ENCODE data around the gene GJC2. TPM values are rescaled to one million over a fixed set of nuclear protein-coding genes. Genes with fewer than 3 reads are reported as not detected.

GJC2 gene
- total RNA-seq, 1 experiment from 2014 or later: 0.76 TPM

GRCh38 chr1:228151180-228151925, 1.6 kb downstream of the GJC2 start:
- H3K27ac ChIP-seq (ENCODE audit: low read depth, low read length): no peak overlapping the region
- ChIA-PET RAD21 (ENCODE audit: low non-redundant PET in 1 of 2, low total read pairs in 2 of 2, uncharacterized antibody in 2 of 2, unreplicated experiment in 2 of 2) (no interaction called here), POLR2A (interaction anchor here (1.1 kb wide), 1 partner anchor 14 kb away, joined by 4 read pairs; the partner anchor contains the start of gene IBA57), CTCF (interaction anchor here (1.3 kb wide), 1 partner anchor 14 kb away, joined by 3 read pairs; the partner anchor contains the start of gene IBA57)
- no peak for ATAC-seq
- H3K4me3 ChIP-seq (replicated peaks in 1 of 2; ENCODE audit: low read depth in 1 of 2, low read length in 2 of 2): no peak overlapping the region
- H3K9ac ChIP-seq (ENCODE audit: low read length): no peak overlapping the region
- DNase-seq (ENCODE audit: low read depth, low spot score): no peak
- no peak overlapping the region for H3K4me2 ChIP-seq (ENCODE audit: low read length)
- H2AFZ ChIP-seq (ENCODE audit: low read depth, low read length, poor library complexity, severe bottlenecking): no peak overlapping the region
- intact Hi-C loops (cut with micrococcal nuclease): no loop called here
- H4K20me1 ChIP-seq (ENCODE audit: insufficient read depth): no peaks in the 10 kb centered on the region
- no peaks in the 10 kb centered on the region for H3K9me3 ChIP-seq (ENCODE audit: control insufficient read depth in 1 of 2, insufficient read depth in 1 of 2, low read depth in 1 of 2, low read length in 2 of 2)
- H3K27me3 ChIP-seq (ENCODE audit: insufficient read depth, low read length): no peaks in the 10 kb centered on the region
- H3K9me2 ChIP-seq (ENCODE audit: insufficient read depth): no peaks in the 10 kb centered on the region
- 0 out of 4 replicates have a peak, but pooled peaks cover 0 to 6% of the 10 kb centered on the region in 2 experiments for H3K36me3 ChIP-seq (ENCODE audit: control insufficient read depth in 1 of 2, insufficient read depth in 2 of 2, low read length in 2 of 2)
- peaks cover 11% of the 10 kb centered on the region in 2 experiments; a peak in 3 of 4 replicates for H3K4me1 ChIP-seq (ENCODE audit: control insufficient read depth in 1 of 2, insufficient read depth in 2 of 2, low read length in 2 of 2)
- no peak for TF ChIP-seq RAD21 (IDR thresholded peaks at IDR 0.05; ENCODE audit: low read depth)
- TF ChIP-seq CEBPB (IDR thresholded peaks at IDR 0.05; ENCODE audit: low read depth): no peak
- no TSS peak for BruUV-seq (replicated peaks)
- H3K79me2 ChIP-seq (ENCODE audit: insufficient read depth, low read length): no peaks in the 10 kb centered on the region; the same call in 1 of the 2 replicates

- H3K4me3 ChIP-seq (replicated peaks in 1 of 2; ENCODE audit: low read depth in 1 of 2, low read length in 2 of 2): no peak overlapping the region
- CTCF ChIA-PET: interaction anchor here (1.2 kb wide), 1 partner anchor 13 kb away, joined by 5 read pairs; the partner anchor contains the start of gene IBA57
- no peak overlapping the region for H2AFZ ChIP-seq (ENCODE audit: low read depth, low read length, poor library complexity, severe bottlenecking)
- POLR2A ChIA-PET: interaction anchor here (0.7 to 1.1 kb wide), 2 partner anchors 13 to 14 kb away, joined by 3 to 4 read pairs; partner anchors contain the start of gene IBA57
- H3K9me3 ChIP-seq (ENCODE audit: control insufficient read depth in 1 of 2, insufficient read depth in 1 of 2, low read depth in 1 of 2, low read length in 2 of 2): no peaks in the 10 kb centered on the region
- H3K79me2 ChIP-seq (ENCODE audit: insufficient read depth, low read length): no peaks in the 10 kb centered on the region; the same call in 1 of the 2 replicates
- RAD21 ChIA-PET (ENCODE audit: low non-redundant PET in 1 of 2, low total read pairs in 2 of 2, uncharacterized antibody in 2 of 2, unreplicated experiment in 2 of 2): no interaction called here
- ATAC-seq: no peak
- intact Hi-C loops (cut with micrococcal nuclease): no loop called here
- H3K36me3 ChIP-seq (ENCODE audit: control insufficient read depth in 1 of 2, insufficient read depth in 2 of 2, low read length in 2 of 2): 0 out of 4 replicates have a peak, but pooled peaks cover 0 to 6% of the 10 kb centered on the region in 2 experiments
- H3K4me1 ChIP-seq (ENCODE audit: control insufficient read depth in 1 of 2, insufficient read depth in 2 of 2, low read length in 2 of 2): peaks cover 11% of the 10 kb centered on the region in 2 experiments; a peak in 3 of 4 replicates
- BruUV-seq (replicated peaks): no TSS peak
- no peak overlapping the region for H3K4me2 ChIP-seq (ENCODE audit: low read length)
- H4K20me1 ChIP-seq (ENCODE audit: insufficient read depth): no peaks in the 10 kb centered on the region
- H3K27ac ChIP-seq (ENCODE audit: low read depth, low read length): no peak overlapping the region
- no peaks in the 10 kb centered on the region for H3K9me2 ChIP-seq (ENCODE audit: insufficient read depth)
- no peaks in the 10 kb centered on the region for H3K27me3 ChIP-seq (ENCODE audit: insufficient read depth, low read length)
- no peak overlapping the region for H3K9ac ChIP-seq (ENCODE audit: low read length)
- no peak for DNase-seq (ENCODE audit: low read depth, low spot score)
- no peak for TF ChIP-seq TCF7L2 (IDR thresholded peaks at IDR 0.05; ENCODE audit: borderline replicate concordance, extremely low read depth, insufficient read depth, insufficient read length)
- no peak for TF ChIP-seq JUND (IDR thresholded peaks at IDR 0.05)
- no peak for TF ChIP-seq CTCF (IDR thresholded peaks at IDR 0.05 in 2 of 3, conservative IDR thresholded peaks at IDR 0.05 in 1 of 3; ENCODE audit: borderline replicate concordance in 1 of 3, insufficient read depth in 1 of 3, low read depth in 2 of 3, low read length in 2 of 3)
- no peak for TF ChIP-seq ZFX (IDR thresholded peaks at IDR 0.05)
- no peak for TF ChIP-seq ZBTB33 (IDR thresholded peaks at IDR 0.05; ENCODE audit: extremely low read depth, insufficient replicate concordance, low read length)
- TF ChIP-seq EZH2 (IDR thresholded peaks at IDR 0.05): no peak
- no peak for TF ChIP-seq ATF3 (IDR thresholded peaks at IDR 0.05)
- no peak for TF ChIP-seq CEBPB (IDR thresholded peaks at IDR 0.05; ENCODE audit: low read depth)
- no peak for TF ChIP-seq ZNF274 (IDR thresholded peaks at IDR 0.05; ENCODE audit: low read depth, low read length)
- TF ChIP-seq POLR2AphosphoS5 (IDR thresholded peaks at IDR 0.05; ENCODE audit: low read depth, low read length): no peak
- no peak for TF ChIP-seq SRF (IDR thresholded peaks at IDR 0.05; ENCODE audit: low read depth)
Observed at GRCh38 chr1:228152097-228152917, 2.6 kb downstream of the GJC2 start.

Measured in HCT116 (cell line).